Ovary (tissue), 3 donors: ENCODE data around the gene SETBP1.

ENCODE experiments used
- EP300 ChIP-seq: sonication (generic); formaldehyde crosslinking; IDR thresholded peaks from one replicate; pipeline ENCODE4 v1.6.1; 2017; ENCODE audit warnings: antibody characterized with exemption
- TF ChIP-seq, protein P1 (sequence below), 3 donors: fragments of 450-650 bp in 2 of 3; fragments of 200-600 bp in 1 of 3; IDR thresholded peaks; one replicate each; pipeline versions ENCODE4 v1.5.1 to v1.8.0; 2016 to 2022; ENCODE audit warnings: antibody characterized with exemption in 3 of 3, mild to moderate bottlenecking in 1 of 3
- donor health status: DM: no; HTN: no; CAD: no.

DNA sequence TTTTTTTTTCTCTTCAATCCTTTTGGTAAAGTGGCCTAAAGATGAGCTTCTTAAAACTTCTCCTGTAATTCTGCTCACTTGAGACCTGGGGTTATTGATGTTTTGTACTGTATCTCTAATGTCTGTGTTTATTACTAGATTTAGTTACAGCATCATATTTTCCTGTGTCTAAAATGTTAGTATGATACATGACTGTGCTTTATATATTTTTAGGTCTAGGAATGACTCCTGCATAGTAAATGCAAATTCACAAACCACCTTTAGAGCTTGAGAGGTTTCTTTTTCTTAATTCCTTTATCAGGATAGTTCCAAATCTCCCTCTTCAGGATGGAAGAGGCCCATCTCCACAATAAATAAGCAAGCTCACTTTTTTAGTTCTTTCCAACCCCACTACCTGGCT is 197.6 kb downstream of the SETBP1 start:
- TF ChIP-seq EP300: no peak
- TF ChIP-seq, protein P1, sequence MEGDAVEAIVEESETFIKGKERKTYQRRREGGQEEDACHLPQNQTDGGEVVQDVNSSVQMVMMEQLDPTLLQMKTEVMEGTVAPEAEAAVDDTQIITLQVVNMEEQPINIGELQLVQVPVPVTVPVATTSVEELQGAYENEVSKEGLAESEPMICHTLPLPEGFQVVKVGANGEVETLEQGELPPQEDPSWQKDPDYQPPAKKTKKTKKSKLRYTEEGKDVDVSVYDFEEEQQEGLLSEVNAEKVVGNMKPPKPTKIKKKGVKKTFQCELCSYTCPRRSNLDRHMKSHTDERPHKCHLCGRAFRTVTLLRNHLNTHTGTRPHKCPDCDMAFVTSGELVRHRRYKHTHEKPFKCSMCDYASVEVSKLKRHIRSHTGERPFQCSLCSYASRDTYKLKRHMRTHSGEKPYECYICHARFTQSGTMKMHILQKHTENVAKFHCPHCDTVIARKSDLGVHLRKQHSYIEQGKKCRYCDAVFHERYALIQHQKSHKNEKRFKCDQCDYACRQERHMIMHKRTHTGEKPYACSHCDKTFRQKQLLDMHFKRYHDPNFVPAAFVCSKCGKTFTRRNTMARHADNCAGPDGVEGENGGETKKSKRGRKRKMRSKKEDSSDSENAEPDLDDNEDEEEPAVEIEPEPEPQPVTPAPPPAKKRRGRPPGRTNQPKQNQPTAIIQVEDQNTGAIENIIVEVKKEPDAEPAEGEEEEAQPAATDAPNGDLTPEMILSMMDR (IDR thresholded peaks at IDR 0.05): no peak
